ENCODE data around the gene CCDC88C.
"Not testable (repeated sequence)": the region's sequence is repeated elsewhere in the genome, so short reads cannot be mapped to it uniquely, and the experiment has no call there.

The CCDC88C gene

GRCh38 chr14:91264151-91265150 lies 153.2 kb downstream of the CCDC88C start:
- peak; percentile 64 for DNase-seq (ENCODE audit: low spot score)

DNA sequence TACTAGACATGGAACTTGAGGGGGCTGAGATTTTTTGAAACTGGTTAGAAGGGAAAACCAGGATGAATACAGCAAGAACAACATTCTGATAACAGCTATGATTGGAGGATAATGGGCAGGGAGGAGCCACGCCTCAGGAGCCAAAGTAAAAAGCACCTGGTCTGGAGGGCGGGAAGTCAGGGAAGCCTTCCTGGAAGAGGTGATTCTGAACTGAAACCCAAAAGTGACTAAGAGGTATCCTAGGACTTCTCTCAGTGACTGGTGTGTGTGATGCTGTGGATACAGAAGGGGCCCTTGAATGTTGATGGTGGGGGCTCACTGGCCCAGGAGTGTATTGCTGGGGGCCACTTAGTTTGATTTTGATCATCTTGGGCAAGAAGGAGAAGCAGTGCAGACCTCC lies 154.3 kb downstream of the CCDC88C start:
- DNase-seq (ENCODE audit: low spot score): no peak

- DNase-seq (ENCODE audit: low spot score): no peak
These were observed 155.6 kb downstream of the CCDC88C start for GRCh38 chr14:91261986-91262549.

- no peak for DNase-seq (ENCODE audit: low spot score)
These were observed 156.5 kb downstream of the CCDC88C start for GRCh38 chr14:91261115-91261514.

DNA sequence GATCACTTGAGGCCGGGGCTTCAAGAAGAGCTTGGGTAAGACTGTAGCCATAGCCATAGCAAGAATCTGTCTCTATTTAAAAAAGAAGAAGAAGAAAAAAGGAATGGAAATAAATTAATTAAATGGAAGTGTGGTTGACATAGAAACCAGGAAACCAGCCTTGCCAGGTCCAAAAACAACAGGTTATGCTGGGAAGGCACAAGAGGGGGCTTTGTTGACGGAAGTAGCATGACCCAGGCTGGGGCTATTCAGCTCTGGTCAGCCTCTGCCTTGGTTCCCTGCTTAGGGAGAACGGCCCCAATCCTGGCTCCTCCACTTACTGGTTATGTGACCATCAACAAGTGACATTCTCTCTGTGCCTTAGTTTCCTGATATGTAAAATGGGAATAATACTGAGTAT lies 158.7 kb downstream of the CCDC88C start:
- no peak for DNase-seq (ENCODE audit: low spot score)

DNA sequence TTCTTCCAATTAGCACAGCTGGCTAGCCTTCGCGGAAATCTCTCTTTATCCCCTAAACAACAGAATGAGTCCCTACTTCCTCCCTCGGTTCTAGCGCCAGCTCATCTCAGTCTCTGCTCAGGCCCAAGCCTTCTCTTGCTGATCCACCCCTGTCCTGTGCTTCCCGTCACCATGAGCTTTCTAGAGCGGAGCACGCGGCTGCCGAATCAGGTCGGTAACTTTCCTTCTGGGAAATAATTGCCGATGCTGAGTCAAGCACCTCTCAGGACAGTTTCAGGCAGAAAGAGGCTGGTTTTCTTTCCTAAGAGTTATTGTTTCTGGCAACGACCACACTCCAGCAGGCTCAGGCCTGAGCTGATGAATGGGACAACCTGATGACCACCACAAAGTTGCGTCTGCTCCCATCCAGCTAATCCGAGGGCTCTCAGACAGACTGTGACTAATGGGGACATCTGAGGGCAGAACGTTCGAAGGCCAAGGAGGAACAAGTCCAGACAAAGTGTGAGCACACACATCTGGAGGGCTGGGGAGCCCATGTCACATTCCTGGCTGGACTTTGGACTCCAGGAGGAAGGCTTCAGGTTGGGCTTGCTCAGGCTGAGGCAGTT lies 159.5 kb downstream of the CCDC88C start:
- peak; percentile 63 for DNase-seq (ENCODE audit: low spot score)

DNA sequence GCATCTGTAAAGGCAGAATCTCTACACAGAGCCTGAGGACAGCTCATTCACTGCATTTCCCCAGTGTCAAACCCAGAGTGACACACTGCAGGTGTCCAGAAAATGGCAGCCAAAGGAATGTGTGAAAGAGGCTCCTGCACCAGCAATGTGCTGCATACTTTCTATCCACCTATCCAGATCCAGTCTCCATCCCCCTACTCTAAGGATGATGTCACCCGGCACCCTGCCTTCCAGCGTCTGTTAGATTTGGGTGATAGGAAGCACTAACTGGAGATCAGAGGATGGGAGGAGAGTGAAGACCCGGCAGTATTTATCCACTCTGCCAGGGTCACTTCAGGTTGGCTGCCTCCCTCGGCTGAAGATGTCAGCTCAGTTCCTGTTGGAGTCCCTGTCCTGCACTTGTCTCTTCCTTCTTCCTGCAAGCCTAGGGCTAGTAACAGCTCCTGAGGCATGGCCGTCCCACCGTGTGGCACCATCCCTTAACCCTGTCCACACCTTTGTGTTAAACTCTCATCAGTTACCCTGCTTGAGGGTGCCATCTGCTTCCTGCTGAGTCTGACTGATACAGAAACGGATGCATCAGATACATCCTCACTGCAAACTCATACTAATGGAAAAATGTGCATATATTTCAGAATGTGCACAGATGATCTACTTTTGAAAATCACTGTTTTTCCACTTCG lies 160.2 kb downstream of the CCDC88C start:
- DNase-seq (ENCODE audit: low spot score): no peak

GRCh38 chr14:91256661-91257060 lies 161.0 kb downstream of the CCDC88C start:
- DNase-seq (ENCODE audit: low spot score): no peak

DNA sequence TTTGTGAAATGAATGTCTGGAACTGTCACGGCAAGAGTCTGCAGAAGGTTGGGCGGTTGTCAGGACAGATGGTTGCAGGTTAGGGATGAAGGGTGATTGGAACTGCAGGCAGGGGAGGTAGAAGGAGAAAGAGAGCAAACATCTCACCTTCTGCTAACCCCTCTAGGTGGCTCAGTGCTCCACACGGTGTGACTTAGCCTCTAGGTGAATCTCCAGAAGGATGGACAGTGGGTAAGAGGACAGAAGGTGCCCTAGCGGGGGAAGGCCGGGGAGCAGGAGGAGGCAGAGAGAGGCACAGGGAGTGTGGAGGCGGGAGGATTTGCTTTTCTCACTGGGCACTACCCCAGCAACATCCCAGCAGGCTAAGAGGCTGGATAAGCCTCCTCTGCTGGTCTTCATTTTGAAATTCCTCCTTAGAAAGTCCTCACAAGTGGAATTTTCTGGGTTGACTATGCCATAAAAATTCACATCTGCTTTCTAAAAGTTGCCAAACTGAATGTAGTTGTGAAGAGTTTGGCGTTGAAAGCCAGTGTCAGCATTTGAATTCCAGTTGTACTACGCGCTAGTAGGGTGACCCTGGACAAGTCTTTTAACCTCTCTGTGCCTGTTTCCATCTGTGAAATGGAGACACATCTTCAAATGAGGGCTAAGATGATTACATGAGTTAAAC lies 162.5 kb downstream of the CCDC88C start:
- DNase-seq (ENCODE audit: low spot score): no peak

DNA sequence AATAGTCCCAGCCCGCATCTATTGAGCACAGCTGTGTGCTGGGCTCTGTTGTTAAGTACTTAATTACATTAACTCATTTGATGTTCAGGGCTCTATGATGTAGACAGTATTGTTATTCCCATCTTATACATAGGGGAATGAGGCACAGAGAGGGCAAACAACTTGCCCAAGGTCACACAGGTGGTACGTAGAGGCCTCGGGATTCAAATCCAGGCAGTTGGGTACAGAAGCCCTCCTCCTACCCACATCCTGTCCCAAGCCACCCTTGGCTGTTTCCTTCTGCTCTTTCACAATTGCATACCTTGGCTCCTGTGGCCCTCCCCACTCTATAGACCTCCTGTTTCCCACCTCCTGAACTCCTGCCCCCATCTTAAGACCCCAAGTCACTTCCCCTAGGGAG lies 163.2 kb downstream of the CCDC88C start:
- DNase-seq (ENCODE audit: low spot score): no peak

DNA sequence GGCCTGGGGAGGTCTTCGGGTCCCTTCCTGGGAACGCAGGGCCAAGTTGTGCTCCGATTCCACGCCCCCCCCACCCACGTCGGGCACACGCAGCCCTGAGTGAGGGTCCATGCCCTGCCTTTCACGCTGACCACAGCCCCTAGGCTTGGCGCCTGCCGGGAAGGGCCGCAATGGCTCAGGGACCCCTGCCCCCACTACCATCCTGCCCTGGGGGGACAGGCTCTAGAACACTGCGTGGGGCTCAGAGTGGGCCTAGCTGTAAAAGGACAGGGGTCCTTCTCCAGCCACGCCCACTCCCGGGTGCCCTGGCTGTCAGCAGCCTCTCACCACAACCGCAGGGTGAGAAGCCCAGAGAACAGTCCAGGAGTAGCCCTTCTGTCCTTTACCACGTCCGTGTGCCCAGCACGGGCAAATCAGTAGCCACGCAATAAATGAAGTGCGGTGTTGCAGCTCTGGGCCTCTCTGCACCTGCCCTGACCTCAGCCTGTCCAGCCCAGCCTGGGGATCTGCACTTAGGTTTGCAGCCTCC lies 163.8 kb downstream of the CCDC88C start:
- no peak for DNase-seq (ENCODE audit: low spot score)

DNA sequence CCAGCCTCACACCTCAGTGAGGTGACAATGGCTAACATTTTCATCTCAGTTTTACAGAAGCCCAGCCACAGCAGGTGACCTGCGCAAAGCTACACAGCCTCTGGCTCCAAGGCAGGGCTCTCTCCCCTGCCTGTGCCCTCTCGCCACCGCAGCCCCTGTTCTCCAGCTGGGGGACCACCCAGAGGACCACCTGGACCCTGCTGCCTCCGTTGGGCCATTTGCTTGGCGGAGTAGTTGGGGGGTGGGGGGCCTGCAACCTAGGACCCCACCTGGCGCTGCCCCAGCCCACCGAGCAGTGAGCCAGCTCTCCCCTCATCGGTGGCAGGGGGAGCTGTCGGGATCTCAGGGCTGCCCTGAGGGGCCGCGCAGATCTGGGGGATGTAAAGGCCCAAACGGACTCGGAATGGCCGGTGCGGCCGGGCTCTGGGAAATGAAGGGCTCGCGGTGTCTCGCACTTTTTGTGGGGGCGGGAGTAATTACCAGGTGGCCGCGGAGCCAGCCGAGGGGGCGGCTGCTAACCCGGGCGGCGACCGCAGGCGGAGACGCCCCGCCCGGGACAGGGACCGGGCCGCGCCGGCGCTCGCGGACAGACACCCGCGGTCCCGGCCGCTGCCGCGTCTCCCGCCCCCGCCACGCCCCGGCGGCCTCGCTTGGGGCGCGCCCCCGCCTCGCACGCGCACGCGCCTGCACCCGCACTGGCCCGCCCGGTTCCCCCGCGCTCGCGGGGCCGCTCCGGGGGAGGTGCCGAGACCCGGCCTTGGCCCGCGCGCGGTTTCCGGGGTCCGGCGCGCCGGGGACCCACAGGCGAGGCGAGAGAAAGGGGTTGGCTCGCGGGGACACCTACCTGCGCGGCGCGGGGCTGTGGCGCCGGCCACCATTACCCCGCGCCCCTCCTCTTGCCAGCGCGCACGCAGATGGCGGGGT lies 164.5 kb downstream of the CCDC88C start:
- DNase-seq (ENCODE audit: low spot score): peak; percentile 88

GRCh38 chr14:91250912-91251311 lies 166.7 kb downstream of the CCDC88C start:
- DNase-seq (ENCODE audit: low spot score): no peak

- DNase-seq (ENCODE audit: low spot score): no peak
These were observed 167.6 kb downstream of the CCDC88C start for GRCh38 chr14:91249841-91250616.

- no peak for DNase-seq (ENCODE audit: low spot score)
These were observed 171.4 kb downstream of the CCDC88C start for GRCh38 chr14:91246051-91246852.

GRCh38 chr14:91245616-91246015 lies 172.0 kb downstream of the CCDC88C start:
- not testable (repeated sequence) for DNase-seq (ENCODE audit: low spot score)

- no peak for DNase-seq (ENCODE audit: low spot score)
These were observed 172.6 kb downstream of the CCDC88C start for GRCh38 chr14:91245029-91245428.

- DNase-seq (ENCODE audit: low spot score): peak; percentile 88
These were observed 173.1 kb downstream of the CCDC88C start, which contains the start of gene GPR68 for GRCh38 chr14:91244501-91244901. TSS of gene GPR68 (minus strand) at chr14:91244704. CDS start at chr14:91235050, 9,654 bp downstream.

DNA sequence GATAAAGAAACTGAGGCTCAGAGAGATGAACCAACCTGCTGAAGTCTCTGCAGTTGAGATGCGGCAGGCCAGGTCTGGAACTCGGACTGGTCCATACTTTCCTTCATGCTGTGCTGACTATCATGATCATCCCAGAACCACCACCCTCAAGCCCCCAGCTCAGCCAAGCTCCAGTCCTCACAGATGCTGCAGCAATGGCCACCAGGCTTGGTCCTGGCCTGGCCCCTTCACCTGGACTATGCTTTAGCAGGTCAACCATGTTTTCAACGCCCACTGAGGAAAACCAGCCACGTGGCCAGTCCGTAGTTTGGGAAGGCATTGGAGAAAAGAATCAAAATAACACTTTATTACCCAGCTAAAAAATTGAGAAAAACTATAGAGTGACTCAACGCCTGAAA lies 174.5 kb downstream of the CCDC88C start:
- DNase-seq (ENCODE audit: low spot score): no peak

All from AG20443 (cell line).